Astrocyte (in vitro differentiated cells and primary cell): Measurements from ENCODE around the gene LRRFIP1.

ENCODE experiments used
- CTCF ChIP-seq: IDR thresholded peaks from 2 replicates; pipeline ENCODE4 v1.5.1; 2011; ENCODE audit warnings: low read depth, mild to moderate bottlenecking, inconsistent platforms, low read length, moderate library complexity; ENCODE audit not compliant: insufficient read depth
- EZH2 ChIP-seq: IDR thresholded peaks from 2 replicates; pipeline ENCODE4 v1.6.1; 2012; ENCODE audit warnings: mild to moderate bottlenecking, low read length, inconsistent platforms; ENCODE audit not compliant: insufficient read depth

DNA sequence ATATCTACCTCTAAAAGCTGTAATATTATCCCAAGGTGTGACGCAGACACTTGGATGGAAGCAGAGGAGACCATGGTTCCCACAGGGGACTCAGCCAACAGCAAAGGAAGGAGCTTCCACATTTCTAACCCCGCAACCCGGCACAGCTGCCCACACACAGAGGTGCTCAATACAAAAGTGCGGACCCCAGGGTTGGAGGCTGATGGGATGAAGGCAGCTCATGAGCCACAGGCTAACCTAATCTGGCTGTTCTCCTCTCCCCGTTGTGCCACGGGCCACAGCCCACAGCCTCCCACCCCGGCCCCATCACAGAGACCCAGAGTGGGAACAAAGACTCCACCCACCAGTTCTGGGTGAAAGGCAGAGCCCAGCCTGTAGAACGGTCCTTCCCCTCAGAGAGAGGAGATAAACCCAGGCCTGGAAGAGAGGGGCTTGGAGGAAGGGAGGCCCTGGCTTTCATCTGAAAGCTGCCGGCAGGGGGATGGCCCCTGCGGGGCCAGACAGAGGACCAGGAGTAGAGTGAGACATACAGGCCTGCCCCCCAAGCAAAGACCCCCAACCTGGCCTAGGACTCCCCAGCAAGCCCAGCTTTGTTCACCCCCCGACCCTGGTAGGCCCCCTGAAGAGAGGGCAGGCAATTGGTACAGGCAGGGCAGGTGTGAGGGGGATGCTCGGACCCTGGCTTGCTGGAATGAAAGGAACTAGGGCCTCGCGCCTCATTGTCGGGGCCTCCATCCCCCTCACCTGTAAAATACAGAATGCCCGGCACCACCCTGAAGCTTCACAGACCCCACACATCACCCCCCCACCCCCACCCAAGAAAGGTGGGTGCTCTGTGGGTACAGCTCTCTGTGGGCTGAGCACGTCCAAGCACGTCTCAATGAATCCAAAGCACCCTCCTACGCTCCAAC lies 43.7 kb upstream of the LRRFIP1 start:
- no peak for TF ChIP-seq CTCF
- TF ChIP-seq EZH2: no peak
